MM.1S (cell line): ENCODE measurements around the gene DARS2.

Experiments used
- DNase-seq: peaks from one replicate; pipeline ENCODE4 v3.0.0-alpha.2; 2015
- H2AFZ ChIP-seq: fragments of 300-600 bp; sonication (generic); 2 replicates; pipeline ENCODE4 v1.6.0; 2016; ENCODE audit warnings: antibody characterized with exemption, low read length
- H3F3A ChIP-seq: fragments of 300-600 bp; sonication (generic); 2 replicates; pipeline ENCODE4 v1.6.1; 2016; ENCODE audit warnings: mild to moderate bottlenecking, antibody characterized with exemption, low read length, moderate library complexity, mixed read lengths; ENCODE audit not compliant: insufficient read depth
- H3K27ac ChIP-seq: fragments of 300-600 bp; sonication (generic); 2 replicates; pipeline ENCODE4 v1.5.1; 2016; ENCODE audit warnings: mild to moderate bottlenecking, low read length
- H3K27me3 ChIP-seq: fragments of 300-600 bp; sonication (generic); replicated peaks from 2 replicates; pipeline ENCODE4 v1.6.0; 2016; ENCODE audit warnings: low read length; ENCODE audit not compliant: insufficient read depth
- H3K36me3 ChIP-seq: fragments of 300-600 bp; sonication (generic); replicated peaks from 2 replicates; pipeline ENCODE4 v1.6.1; 2016; ENCODE audit warnings: mild to moderate bottlenecking, low read length, mixed read lengths; ENCODE audit not compliant: insufficient read depth
- H3K4me1 ChIP-seq: fragments of 300-600 bp; sonication (generic); 2 replicates; pipeline ENCODE4 v1.6.1; 2016; ENCODE audit warnings: low read length, mixed read lengths
- H3K4me2 ChIP-seq: fragments of 300-600 bp; sonication (generic); 2 replicates; pipeline ENCODE4 v1.6.0; 2016; ENCODE audit warnings: low read depth, low read length
- H3K4me3 ChIP-seq: fragments of 300-600 bp; sonication (generic); 2 replicates; pipeline ENCODE4 v1.5.1; 2016; ENCODE audit warnings: low read length, mixed read lengths
- H3K79me2 ChIP-seq: fragments of 300-600 bp; sonication (generic); 2 replicates; pipeline ENCODE4 v1.6.1; 2016; ENCODE audit warnings: mixed run types, low read length, mixed read lengths
- H3K9ac ChIP-seq: fragments of 300-600 bp; sonication (generic); 2 replicates; pipeline ENCODE4 v1.6.1; 2016; ENCODE audit warnings: low read length, mixed read lengths
- H3K9me2 ChIP-seq: fragments of 300-600 bp; sonication (generic); replicated peaks from 2 replicates; pipeline ENCODE4 v1.6.1; 2016; ENCODE audit warnings: mild to moderate bottlenecking, low read length, mixed read lengths; ENCODE audit not compliant: insufficient read depth
- H3K9me3 ChIP-seq: fragments of 300-600 bp; sonication (generic); replicated peaks from 2 replicates; pipeline ENCODE4 v1.6.1; 2016; ENCODE audit warnings: mild to moderate bottlenecking, low read length, mixed read lengths; ENCODE audit not compliant: insufficient read depth
- H4K20me1 ChIP-seq: fragments of 300-600 bp; sonication (generic); 2 replicates; pipeline ENCODE4 v1.6.1; 2016; ENCODE audit warnings: mild to moderate bottlenecking, low read length, moderate library complexity, mixed read lengths; ENCODE audit not compliant: insufficient read depth
- EZH2phosphoT487 ChIP-seq: fragments of 300-600 bp; sonication (generic); IDR thresholded peaks from 2 replicates; pipeline ENCODE4 v1.6.1; 2018; ENCODE audit warnings: antibody characterized with exemption, low read length

DARS2 gene

GRCh38 chr1:173903827-173904531, 79.5 kb downstream of the DARS2 start:
- H3K9me2 ChIP-seq: no peaks in the 10 kb centered on the region
- no peaks in the 10 kb centered on the region for H3K9me3 ChIP-seq
- no peaks in the 10 kb centered on the region for H3K27me3 ChIP-seq
- no peaks in the 10 kb centered on the region for H4K20me1 ChIP-seq
- H3K4me2 ChIP-seq: no peak overlapping the region
- H2AFZ ChIP-seq: no peak overlapping the region
- no peaks in the 10 kb centered on the region for H3K79me2 ChIP-seq
- no peak for DNase-seq
- no peak for TF ChIP-seq EZH2phosphoT487
- no peaks in the 10 kb centered on the region for H3K36me3 ChIP-seq
- no peaks in the 10 kb centered on the region for H3K4me1 ChIP-seq
- no peak overlapping the region for H3K9ac ChIP-seq
- no peak overlapping the region for H3K27ac ChIP-seq
- no peak overlapping the region for H3K4me3 ChIP-seq
- H3F3A ChIP-seq: no peaks in the 10 kb centered on the region
